CD4-positive, alpha-beta T cell treated with Interleukin-4 for 4 hours (primary cell): ENCODE data around the gene EGFR.

Experiments
- DNase-seq: peaks from one replicate; pipeline ENCODE4 v3.0.0-alpha.2; 2020

The EGFR gene

GRCh38 chr7:55085511-55086412 is 66.9 kb downstream of the EGFR start:
- DNase-seq: no peak

- no peak for DNase-seq
These were observed 67.8 kb downstream of the EGFR start for GRCh38 chr7:55086413-55087201.

GRCh38 chr7:55087521-55087961 is 68.7 kb downstream of the EGFR start:
- DNase-seq: no peak

GRCh38 chr7:55088107-55088506 is 69.3 kb downstream of the EGFR start:
- DNase-seq: no peak

GRCh38 chr7:55088620-55089019 is 69.8 kb downstream of the EGFR start:
- DNase-seq: no peak

GRCh38 chr7:55092186-55092974 is 73.6 kb downstream of the EGFR start:
- no peak for DNase-seq

GRCh38 chr7:55092975-55093373 is 74.2 kb downstream of the EGFR start:
- DNase-seq: no peak

GRCh38 chr7:55093674-55094073 is 74.9 kb downstream of the EGFR start:
- no peak for DNase-seq

- DNase-seq: no peak
These were observed 75.4 kb downstream of the EGFR start for GRCh38 chr7:55094092-55094690.

- DNase-seq: no peak
These were observed 76.9 kb downstream of the EGFR start for GRCh38 chr7:55095672-55096071.

GRCh38 chr7:55096323-55096722 is 77.5 kb downstream of the EGFR start:
- DNase-seq: no peak

GRCh38 chr7:55097100-55097499 is 78.3 kb downstream of the EGFR start:
- DNase-seq: no peak

- no peak for DNase-seq
These were observed 80.4 kb downstream of the EGFR start for GRCh38 chr7:55099066-55099820.

- DNase-seq: no peak
These were observed 81.2 kb downstream of the EGFR start for GRCh38 chr7:55099821-55100543.

- DNase-seq: no peak
These were observed 81.9 kb downstream of the EGFR start for GRCh38 chr7:55100544-55101327.

GRCh38 chr7:55101359-55101758 is 82.5 kb downstream of the EGFR start:
- DNase-seq: no peak

- DNase-seq: no peak
These were observed 85.3 kb downstream of the EGFR start for GRCh38 chr7:55104123-55104522.

- no peak for DNase-seq
These were observed 86.1 kb downstream of the EGFR start for GRCh38 chr7:55104712-55105433.

GRCh38 chr7:55105952-55106351 is 87.1 kb downstream of the EGFR start:
- no peak for DNase-seq

GRCh38 chr7:55107946-55108345 is 89.1 kb downstream of the EGFR start:
- no peak for DNase-seq
